ENCODE results near the gene PLA2G4E.

Gene PLA2G4E

GRCh38 chr15:41974041-41974440 lies 46.8 kb downstream of the PLA2G4E start:
- DNase-seq: no peak

- peak; percentile 93 for DNase-seq
Measured at GRCh38 chr15:41972253-41973242, 48.3 kb downstream of the PLA2G4E start, which contains the start of gene EHD4. TSS of gene EHD4 (minus strand) at chr15:41972557. CDS start at chr15:41972494, 63 bp downstream.

DNA sequence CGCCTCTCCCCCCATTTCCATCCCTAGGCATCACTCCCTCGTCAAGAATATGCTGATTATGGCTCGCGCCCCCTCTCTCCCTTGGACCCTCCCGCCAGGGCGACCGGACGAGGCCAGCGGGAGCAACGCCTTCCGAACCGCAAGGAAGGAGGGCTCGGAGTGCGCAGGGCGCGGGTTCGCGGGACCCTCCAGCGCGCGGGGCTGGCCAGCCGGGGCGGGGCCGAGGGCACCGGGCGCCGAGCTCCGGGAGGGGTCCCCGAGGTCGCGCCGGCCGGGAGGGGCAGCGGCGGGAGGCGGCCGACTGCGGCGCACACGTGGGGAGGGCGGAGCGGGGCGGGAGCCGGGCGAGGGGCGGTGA lies 49.0 kb downstream of the PLA2G4E start:
- no peak for DNase-seq

GRCh38 chr15:41971089-41971894 lies 49.5 kb downstream of the PLA2G4E start:
- DNase-seq: peak; percentile 34

GRCh38 chr15:41970456-41970855 lies 50.4 kb downstream of the PLA2G4E start:
- no peak for DNase-seq

DNA sequence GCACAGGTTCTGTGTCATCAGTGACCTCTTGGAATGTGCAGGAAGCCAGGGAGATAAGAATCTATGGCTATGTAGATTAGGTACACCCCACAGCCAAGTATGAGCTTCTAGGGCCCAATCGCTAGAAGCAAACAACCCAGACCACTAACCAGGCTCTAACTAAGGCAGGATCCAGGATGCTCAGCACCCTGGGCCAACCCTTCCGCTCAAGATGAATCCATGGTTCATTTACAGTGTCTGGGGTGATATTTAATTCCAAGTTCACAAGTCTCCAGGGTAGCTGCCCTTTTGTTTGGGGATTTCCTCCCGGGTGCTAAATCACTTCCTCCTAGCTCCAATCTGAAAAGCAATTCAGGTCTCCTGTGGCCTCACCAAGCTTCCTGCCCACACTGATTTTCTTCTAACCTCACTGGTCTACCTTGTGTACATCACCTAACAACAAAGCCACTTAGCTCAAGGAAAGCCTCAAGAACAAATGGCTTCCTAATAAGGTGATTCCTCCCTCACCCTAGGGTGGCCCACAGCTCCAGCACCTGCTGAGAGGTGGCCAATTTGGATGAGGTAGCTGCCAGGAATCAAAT lies 50.9 kb downstream of the PLA2G4E start:
- DNase-seq: no peak

DNA sequence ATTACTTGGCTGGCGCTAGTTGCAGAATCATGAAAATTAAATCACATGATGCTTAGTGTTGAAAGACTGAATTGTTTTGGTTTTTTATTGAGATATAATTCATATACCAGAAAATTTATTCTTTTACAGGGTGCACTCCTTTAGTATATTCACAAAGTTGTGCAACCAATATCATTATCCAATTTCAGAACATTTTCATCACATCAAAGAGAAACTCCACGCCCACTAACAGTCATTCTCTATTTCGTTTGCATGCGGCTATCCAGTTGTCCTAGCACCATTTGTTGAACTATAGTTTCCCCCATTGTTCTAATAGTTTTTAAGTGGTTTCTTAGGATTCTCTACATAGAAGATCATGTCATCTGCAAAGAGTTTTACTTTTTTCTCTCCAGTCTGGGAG lies 52.1 kb downstream of the PLA2G4E start:
- no peak for DNase-seq

- peak; percentile 86 for DNase-seq
Measured at GRCh38 chr15:41967506-41968206, 53.2 kb downstream of the PLA2G4E start.

GRCh38 chr15:41966920-41967465 lies 53.8 kb downstream of the PLA2G4E start:
- no peak for DNase-seq

- DNase-seq: no peak
Measured at GRCh38 chr15:41966414-41966812, 54.4 kb downstream of the PLA2G4E start.

GRCh38 chr15:41965441-41966413 lies 55.1 kb downstream of the PLA2G4E start:
- DNase-seq: no peak

GRCh38 chr15:41961595-41962202 lies 59.1 kb downstream of the PLA2G4E start:
- DNase-seq: no peak

DNA sequence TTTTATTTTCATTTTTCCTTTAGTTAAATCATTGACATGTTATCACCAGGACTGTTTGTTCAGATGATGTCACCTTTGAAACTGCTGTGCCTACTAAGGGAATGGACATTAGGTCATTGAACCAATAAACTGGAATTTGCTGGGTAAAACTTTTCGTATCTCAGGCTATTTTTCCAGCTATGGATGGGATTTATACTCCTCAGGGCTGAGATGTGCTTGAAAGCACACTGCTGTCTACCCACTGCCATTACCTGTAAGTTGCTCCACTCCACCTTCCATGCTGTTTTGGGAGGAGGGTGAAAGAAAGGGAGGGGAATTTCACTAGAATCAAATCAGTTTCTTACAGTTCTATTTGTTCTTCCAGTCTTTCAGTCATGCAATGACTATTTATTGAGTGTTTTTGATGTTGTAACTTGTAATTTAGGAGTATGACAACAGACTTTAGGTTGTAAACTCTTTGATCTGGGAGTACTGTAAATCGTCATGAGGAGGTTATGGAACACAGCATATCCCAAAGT lies 59.8 kb downstream of the PLA2G4E start:
- no peak for DNase-seq

DNA sequence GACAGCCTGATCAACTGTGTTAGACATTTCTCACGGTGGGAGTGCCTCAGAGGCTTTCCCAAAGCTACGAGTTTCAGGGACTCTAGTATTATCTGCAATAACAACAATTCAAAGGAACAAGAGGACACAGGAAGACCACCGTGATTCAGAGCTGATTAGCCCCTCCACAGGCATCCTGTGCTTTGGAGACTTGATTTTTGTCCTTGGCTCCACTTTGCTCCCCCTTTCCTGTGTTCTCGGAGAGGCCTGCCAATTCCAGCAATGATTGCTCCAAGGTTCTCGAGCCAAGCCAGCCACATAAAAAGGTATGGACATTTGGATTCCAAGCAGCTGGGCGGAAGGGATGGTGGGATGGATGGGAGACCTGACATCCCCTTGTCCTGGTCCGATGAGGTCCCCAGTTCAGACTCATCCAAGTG lies 62.8 kb downstream of the PLA2G4E start:
- DNase-seq: no peak

- DNase-seq: no peak
Measured at GRCh38 chr15:41957021-41957897, 63.6 kb downstream of the PLA2G4E start.

- no peak for DNase-seq
Measured at GRCh38 chr15:41955807-41956525, 64.9 kb downstream of the PLA2G4E start.

- DNase-seq: no peak
Measured at GRCh38 chr15:41955100-41955499, 65.7 kb downstream of the PLA2G4E start.

DNA sequence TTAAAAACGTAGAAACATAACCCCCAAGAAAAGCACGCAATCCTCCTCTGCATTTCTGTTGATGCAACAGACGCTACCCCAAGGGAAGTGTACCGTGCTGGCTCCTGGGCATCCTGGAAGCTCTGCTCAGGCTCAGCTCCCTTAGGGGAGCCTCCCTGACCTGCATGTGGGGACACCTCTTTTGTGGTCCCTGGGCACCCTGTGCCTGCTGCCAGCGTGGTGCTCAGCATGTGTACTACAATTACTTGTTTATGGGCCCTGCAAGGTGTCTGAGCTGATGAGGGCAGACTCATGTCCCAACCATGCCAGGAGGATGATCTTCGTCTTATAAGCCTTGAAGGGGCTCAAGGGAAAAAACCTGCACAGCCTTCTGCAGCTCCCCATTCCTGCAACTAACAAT lies 66.8 kb downstream of the PLA2G4E start:
- DNase-seq: no peak
